K562 (cell line): ENCODE measurements around the gene PTGIR. TPM values are rescaled to one million over a fixed set of nuclear protein-coding genes. Genes with fewer than 3 reads are reported as not detected.

ENCODE experiments used
- ATAC-seq: fragments of 200-7000 bp; cut with Tn5 transposase; 3 replicates; pipeline ENCODE4 v1.9.1; 2020; ENCODE audit warnings: moderate library complexity
- BruUV-seq: library from RNA; stranded (reverse); fragments of 400-500 nt; replicated peaks from 2 replicates; lab custom pipeline; 2021; lab: Mats Ljungman, UMichigan
- CTCF ChIA-PET: fragments of 300-600 bp; formaldehyde crosslinking; extraction: SDS; loops from one replicate; lab custom pipeline; 2021; ENCODE audit warnings: low intra/inter-chr PET ratio; lab: Yijun Ruan, JAX
- POLR2A ChIA-PET: fragments of 300-600, 350-650 bp; sonication (Branson Sonifier 250); formaldehyde crosslinking; extraction: SDS; loops from one replicate; lab custom pipeline; 2021; ENCODE audit warnings: antibody characterized with exemption, inconsistent platforms; lab: Yijun Ruan, JAX
- DNase-seq, 4 experiments: peaks; one replicate each; pipeline versions ENCODE4 v3.0.0 to v3.0.0-alpha.2; 2011 to 2018; ENCODE audit warnings: low spot score in 3 of 4, mixed read lengths in 3 of 4; ENCODE audit errors: extremely low read depth in 1 of 4
- FAIRE-seq: peaks from 2 replicates; lab custom pipeline; 2011; peaks lifted over from hg19 to GRCh38; lab: Jason Lieb, UNC
- H2AFZ ChIP-seq: 2 replicates; pipeline ENCODE4 v1.6.0; 2011; ENCODE audit warnings: low read depth, low read length, control low read depth, inconsistent platforms
- H3K27ac ChIP-seq: fragments of 200-600 bp; 3 replicates; pipeline ENCODE4 v1.8.0; 2011; ENCODE audit warnings: low read depth, mild to moderate bottlenecking, control low read depth, inconsistent platforms, low read length, moderate library complexity, mixed read lengths; ENCODE audit errors: extremely low read depth
- H3K27me3 ChIP-seq, 2 experiments: fragments of 300-600 bp in 1 of 2; 2 replicates in 1 of 2; 3 replicates in 1 of 2; pipeline versions ENCODE4 v1.6.0 to v1.8.0; 2011; ENCODE audit warnings: inconsistent platforms in 2 of 2, low read length in 2 of 2, mild to moderate bottlenecking in 1 of 2, mixed read lengths in 1 of 2, moderate library complexity in 1 of 2; ENCODE audit not compliant: control insufficient read depth in 2 of 2, insufficient read depth in 2 of 2
- H3K36me3 ChIP-seq: fragments of 300-600 bp; 3 replicates; pipeline ENCODE4 v1.8.0; 2011; ENCODE audit warnings: mild to moderate bottlenecking, low read length, inconsistent platforms; ENCODE audit not compliant: control insufficient read depth, insufficient read depth
- H3K4me1 ChIP-seq, 2 experiments: fragments of 200-600 bp in 1 of 2; replicated peaks in 1 of 2; 2 replicates in 1 of 2; 3 replicates in 1 of 2; pipeline versions ENCODE4 v1.5.1 to v1.8.0; 2011; ENCODE audit warnings: inconsistent platforms in 2 of 2, low read length in 2 of 2, mild to moderate bottlenecking in 1 of 2, mixed read lengths in 1 of 2, moderate library complexity in 1 of 2; ENCODE audit not compliant: control insufficient read depth in 2 of 2, insufficient read depth in 2 of 2
- H3K4me2 ChIP-seq: 2 replicates; pipeline ENCODE4 v1.6.1; 2011; ENCODE audit warnings: low read length, control low read depth, inconsistent platforms, mixed read lengths; ENCODE audit not compliant: insufficient read depth
- H3K4me3 ChIP-seq: fragments of 200-600 bp; sonication (generic), shearing (Covaris generic); 2 replicates; pipeline ENCODE4 v1.5.1; 2016; ENCODE audit warnings: control low read depth, inconsistent platforms
- H3K79me2 ChIP-seq: fragments of 200-600 bp; 3 replicates; pipeline ENCODE4 v1.8.0; 2011; ENCODE audit warnings: low read length, inconsistent platforms; ENCODE audit not compliant: control insufficient read depth, insufficient read depth
- H3K9ac ChIP-seq, 2 experiments: 2 replicates each; pipeline versions ENCODE4 v1.6.0 to v1.6.1; 2011; ENCODE audit warnings: low read depth in 2 of 2, low read length in 2 of 2, control low read depth in 1 of 2, inconsistent platforms in 1 of 2, mild to moderate bottlenecking in 1 of 2, mixed read lengths in 1 of 2; ENCODE audit not compliant: insufficient read depth in 1 of 2
- H3K9me1 ChIP-seq: one replicate; pipeline ENCODE4 v1.6.0; 2011; ENCODE audit warnings: inconsistent platforms, mild to moderate bottlenecking, low read length, moderate library complexity; ENCODE audit not compliant: control insufficient read depth, insufficient read depth
- H3K9me3 ChIP-seq: replicated peaks from 2 replicates; pipeline ENCODE4 v1.5.1; 2011; ENCODE audit warnings: low read depth, low read length, inconsistent platforms; ENCODE audit not compliant: control insufficient read depth, insufficient read depth
- H4K20me1 ChIP-seq: replicated peaks from 2 replicates; pipeline ENCODE4 v1.6.1; 2011; ENCODE audit warnings: low read length, inconsistent platforms, mixed read lengths; ENCODE audit not compliant: control insufficient read depth, insufficient read depth
- C11orf30 ChIP-seq: fragments of 450-650 bp; IDR thresholded peaks from 2 replicates; pipeline ENCODE4 v1.6.1; 2016; ENCODE audit warnings: low read depth, mild to moderate bottlenecking
- CBFB ChIP-seq: sonication (generic); formaldehyde crosslinking; IDR thresholded peaks from 2 replicates; pipeline ENCODE4 v1.4.0; 2020; ENCODE audit warnings: mild to moderate bottlenecking, missing genetic modification reagents
- CCNT2 ChIP-seq: IDR thresholded peaks from 2 replicates; pipeline ENCODE4 v1.6.1; 2011; ENCODE audit warnings: borderline replicate concordance, low read depth, mild to moderate bottlenecking, moderate library complexity, mixed read lengths, low read length; ENCODE audit not compliant: insufficient read length; ENCODE audit errors: extremely low read depth
- HOXB6 ChIP-seq: fragments of 250-450 bp; sonication (Bioruptor Pico); IDR thresholded peaks from 2 replicates; pipeline ENCODE4 v1.5.1; 2022; ENCODE audit warnings: mild to moderate bottlenecking, borderline replicate concordance
- LCOR ChIP-seq: sonication (generic); formaldehyde crosslinking; IDR thresholded peaks from 2 replicates; pipeline ENCODE4 v1.8.0; 2022; ENCODE audit warnings: mild to moderate bottlenecking, missing genetic modification reagents
- NR2C2 ChIP-seq, 2 experiments: fragments of 200-800 bp in 1 of 2; sonication (Bioruptor generic) in 1 of 2; sonication (generic) in 1 of 2; formaldehyde crosslinking in 1 of 2; IDR thresholded peaks; 2 replicates each; pipeline versions ENCODE4 v1.6.1 to v1.8.0; 2016 to 2022; ENCODE audit warnings: mild to moderate bottlenecking in 1 of 2, missing compliant biosample characterization in 1 of 2, missing genetic modification characterization in 1 of 2, missing genetic modification reagents in 1 of 2
- NR2F6 ChIP-seq: fragments of 450-650 bp; formaldehyde crosslinking; IDR thresholded peaks from 2 replicates; pipeline ENCODE4 v1.4.0; 2020; ENCODE audit warnings: mild to moderate bottlenecking
- NR3C1 ChIP-seq: sonication (generic); formaldehyde crosslinking; IDR thresholded peaks from 2 replicates; pipeline ENCODE4 v1.8.1; 2022; ENCODE audit warnings: missing genetic modification reagents
- PCBP1 ChIP-seq: fragments of 200-400 bp; formaldehyde crosslinking; IDR thresholded peaks from 2 replicates; pipeline ENCODE4 v1.6.1; 2018; ENCODE audit warnings: mild to moderate bottlenecking, low read depth, low read length; ENCODE audit not compliant: poor library complexity, severe bottlenecking
- PRPF4 ChIP-seq: fragments of 200-400 bp; formaldehyde crosslinking; IDR thresholded peaks from one replicate; pipeline ENCODE4 v1.6.1; 2017; ENCODE audit warnings: low read length, low read depth, mild to moderate bottlenecking; ENCODE audit not compliant: insufficient read depth, poor library complexity, severe bottlenecking
- PTTG1 ChIP-seq: fragments of 450-650 bp; IDR thresholded peaks from 2 replicates; pipeline ENCODE4 v1.6.1; 2016; ENCODE audit warnings: low read depth, mild to moderate bottlenecking, missing genetic modification characterization, missing compliant biosample characterization
- SMARCE1 ChIP-seq: fragments of 450-650 bp; IDR thresholded peaks from 2 replicates; pipeline ENCODE4 v1.7.1; 2016; ENCODE audit warnings: mild to moderate bottlenecking
- STAT5B ChIP-seq: fragments of 250-450 bp; sonication (Bioruptor Pico); IDR thresholded peaks from 2 replicates; pipeline ENCODE4 v1.8.0; 2021; ENCODE audit warnings: mild to moderate bottlenecking, inconsistent platforms
- ZNF121 ChIP-seq: sonication (generic); formaldehyde crosslinking; conservative IDR thresholded peaks from 2 replicates; pipeline ENCODE4 v1.8.0; 2022; ENCODE audit warnings: missing genetic modification reagents
- ZNF668 ChIP-seq: fragments of 250-450 bp; sonication (Bioruptor Pico); IDR thresholded peaks from 2 replicates; pipeline ENCODE4 v1.8.0; 2022; ENCODE audit warnings: mild to moderate bottlenecking, inconsistent platforms
- WGBS: fragments of 100-300 bp; shearing (Covaris generic); methylation state at CpG from one replicate; pipeline ENCODE4 v1.1.6; 2016; ENCODE audit warnings: low coverage, mixed read lengths; ENCODE audit not compliant: insufficient coverage; ENCODE audit errors: missing lambda C conversion rate; 5-methylcytosine and 5-hydroxymethylcytosine counted together
- in situ Hi-C: fragments of 300-500 bp; cut with MboI; formaldehyde crosslinking; loops from 4 replicates; pipeline ENCODE4 v1.15.0; 2018; ENCODE audit warnings: inconsistent platforms, mixed read lengths
- intact Hi-C: fragments of 100-400 bp; cut with micrococcal nuclease; formaldehyde crosslinking; loops from 2 replicates; pipeline ENCODE4 v1.14.2; 2022
- polyA plus RNA-seq, 8 experiments: library from polyadenylated mRNA; depleted of rRNA in 4 of 8; stranded (reverse) in 5 of 8; unstranded in 3 of 8; fragments of >200 nt; fragmentation: Nextera tagmentation in 2 of 8; fragmentation: Illumina TruSeq in 1 of 8; extraction: Ambion mirVana in 2 of 8; extraction: Trizol in 1 of 8; gene quantifications; 2 replicates each; pipeline versions ENCODE4 v1.2.1 to v1.2.3, GENCODE V29; 2011 to 2014; ENCODE audit warnings: inconsistent platforms in 1 of 8, missing spikeins in 1 of 8
- total RNA-seq, 7 experiments: library from RNA; depleted of rRNA in 6 of 7; stranded (reverse); fragments of >200 nt in 6 of 7; fragmentation: Illumina TruSeq in 2 of 7; extraction: Trizol in 2 of 7; gene quantifications; 2 replicates each; pipeline versions ENCODE4 v1.2.1 to v1.2.3, GENCODE V29; 2011 to 2021; ENCODE audit warnings: low replicate concordance in 1 of 7
- TF ChIP-seq, protein P1 (sequence below), 2 experiments: fragments of 250-450 bp in 1 of 2; fragments of 450-650 bp in 1 of 2; sonication (Bioruptor Pico) in 1 of 2; IDR thresholded peaks; 2 replicates each; pipeline versions ENCODE4 v1.6.1 to v1.8.0; 2016 to 2021; ENCODE audit warnings: mild to moderate bottlenecking in 2 of 2, moderate library complexity in 2 of 2, missing compliant biosample characterization in 1 of 2, missing genetic modification characterization in 1 of 2
- TF ChIP-seq, protein P2 (sequence below): fragments of 250-450 bp; sonication (Bioruptor Pico); IDR thresholded peaks from 2 replicates; pipeline ENCODE4 v1.4.0; 2020; ENCODE audit warnings: borderline replicate concordance

The PTGIR gene
- total and polyA plus RNA-seq, 9 of the 15 experiments (the other 6 are each of a cell fraction or from before 2014, with no cell fraction given) = 0.11 to 3.4 (median 1.1) TPM; not detected in 1

DNA sequence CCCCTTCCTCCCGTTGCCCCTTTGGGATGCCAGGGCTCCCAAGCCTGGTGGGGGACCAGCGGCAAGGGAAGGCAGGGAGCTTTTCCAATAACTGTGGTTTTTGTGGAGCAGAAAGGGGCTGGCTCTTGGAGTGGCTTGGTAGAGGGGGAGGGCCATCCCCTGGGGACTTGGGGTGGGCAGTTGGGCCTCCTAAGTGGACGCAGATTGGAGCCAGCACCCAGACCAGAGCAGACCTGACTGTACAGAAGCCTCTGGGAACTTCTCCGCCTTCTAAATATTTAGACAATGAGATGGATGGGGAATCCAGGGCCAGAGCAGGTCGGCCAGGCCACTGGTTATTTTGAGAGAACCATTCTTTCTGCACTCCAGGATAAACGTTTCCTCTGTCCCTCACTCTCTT lies 4.2 kb downstream of the PTGIR start:
- 61% methylated on average over 6 of the region's 6 CpGs for WGBS
- no peaks in the 10 kb centered on the region for H3K27me3 ChIP-seq
- H3K27ac ChIP-seq = no peak overlapping the region
- H4K20me1 ChIP-seq = no peaks in the 10 kb centered on the region
- in situ Hi-C loops = no loop called here
- TF ChIP-seq PRPF4 (no peak), NR2C2 (CRISPR knock-in tag; IDR thresholded peaks at IDR 0.05) (no peak), NR2C2 (tag; IDR thresholded peaks at IDR 0.05) (no peak), CBFB (CRISPR knock-in tag) (no peak), CCNT2 (no peak), NR3C1 (CRISPR knock-in tag) (no peak), SMARCE1 (no peak), PCBP1 (no peak), LCOR (no peak), STAT5B (CRISPR knock-in tag) (no peak), HOXB6 (CRISPR knock-in tag) (no peak), C11orf30 (no peak), ZNF668 (CRISPR knock-in tag) (no peak), ZNF121 (no peak), PTTG1 (tag) (no peak), NR2F6 (CRISPR knock-in tag) (no peak)
- TF ChIP-seq, protein P1, sequence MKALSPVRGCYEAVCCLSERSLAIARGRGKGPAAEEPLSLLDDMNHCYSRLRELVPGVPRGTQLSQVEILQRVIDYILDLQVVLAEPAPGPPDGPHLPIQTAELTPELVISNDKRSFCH (CRISPR knock-in tag; IDR thresholded peaks at IDR 0.05) = no peak
- TF ChIP-seq, protein P1 (tag; IDR thresholded peaks at IDR 0.05) = no peak
- TF ChIP-seq, protein P2, sequence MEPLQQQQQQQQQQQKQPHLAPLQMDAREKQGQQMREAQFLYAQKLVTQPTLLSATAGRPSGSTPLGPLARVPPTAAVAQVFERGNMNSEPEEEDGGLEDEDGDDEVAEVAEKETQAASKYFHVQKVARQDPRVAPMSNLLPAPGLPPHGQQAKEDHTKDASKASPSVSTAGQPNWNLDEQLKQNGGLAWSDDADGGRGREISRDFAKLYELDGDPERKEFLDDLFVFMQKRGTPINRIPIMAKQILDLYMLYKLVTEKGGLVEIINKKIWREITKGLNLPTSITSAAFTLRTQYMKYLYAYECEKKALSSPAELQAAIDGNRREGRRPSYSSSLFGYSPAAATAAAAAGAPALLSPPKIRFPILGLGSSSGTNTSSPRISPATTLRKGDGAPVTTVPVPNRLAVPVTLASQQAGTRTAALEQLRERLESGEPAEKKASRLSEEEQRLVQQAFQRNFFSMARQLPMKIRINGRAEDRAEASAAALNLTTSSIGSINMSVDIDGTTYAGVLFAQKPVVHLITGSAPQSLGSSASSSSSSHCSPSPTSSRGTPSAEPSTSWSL = no peak
- DNase-seq (no peak), FAIRE-seq (no peak), ATAC-seq (no peak)
- intact Hi-C loops = no loop called here
- H3K79me2 ChIP-seq = no peaks in the 10 kb centered on the region
- H3K4me3 ChIP-seq = no peak overlapping the region
- H3K9ac ChIP-seq = peak overlapping the region in 1 of 2 experiments; percentile 48; a peak in 1 of 4 replicates
- ChIA-PET CTCF (no interaction called here), POLR2A (interaction anchor here (1.6 to 2.3 kb wide), 2 partner anchors 10 to 11 kb away, joined by 6 to 8 read pairs; no protein-coding TSS in a partner anchor)
- H3K4me1 ChIP-seq = peaks cover 54% of the 10 kb centered on the region in 2 experiments
- H3K9me1 ChIP-seq = no peaks in the 10 kb centered on the region
- no peaks in the 10 kb centered on the region for H3K9me3 ChIP-seq
- H2AFZ ChIP-seq = peak overlapping the region; percentile 37; the same call in 1 of the 2 replicates
- no peak overlapping the region for H3K4me2 ChIP-seq
- BruUV-seq = no TSS peak
- H3K36me3 ChIP-seq = no peaks in the 10 kb centered on the region
